GM19463 (cell line): ENCODE results near the gene CACNG4.
"Not testable (repeated sequence)": the region's sequence is repeated elsewhere in the genome, so short reads cannot be mapped to it uniquely, and the experiment has no call there.

Experiments used
- ATAC-seq: cut with Tn5 transposase; IDR thresholded peaks from one replicate; pipeline ENCODE4 v1.9.1; 2021; ENCODE audit warnings: mild to moderate bottlenecking, moderate library complexity; ENCODE audit not compliant: unreplicated experiment

Gene CACNG4

GRCh38 chr17:67041119-67041518, 76.6 kb downstream of the CACNG4 start:
- not testable (repeated sequence) for ATAC-seq

GRCh38 chr17:67041531-67041930, 77.0 kb downstream of the CACNG4 start:
- no peak for ATAC-seq

- peak; percentile 45 for ATAC-seq
Observed at GRCh38 chr17:67041941-67042899, 77.7 kb downstream of the CACNG4 start.

- ATAC-seq = no peak
Observed at GRCh38 chr17:67043283-67043682, 78.8 kb downstream of the CACNG4 start.

GRCh38 chr17:67044016-67044772, 79.7 kb downstream of the CACNG4 start, which contains the start of gene CACNG1:
Gene CACNG1, plus strand, starts transcription at chr17:67044554. Its CDS starts 107 bp downstream, at chr17:67044661.
- no peak for ATAC-seq

- ATAC-seq = no peak
Observed at GRCh38 chr17:67044940-67045339, 80.4 kb downstream of the CACNG4 start.

- ATAC-seq = no peak
Observed at GRCh38 chr17:67046398-67046797, 81.9 kb downstream of the CACNG4 start.

GRCh38 chr17:67047382-67047781, 82.9 kb downstream of the CACNG4 start:
- no peak for ATAC-seq

- ATAC-seq = no peak
Observed at GRCh38 chr17:67049025-67049739, 84.7 kb downstream of the CACNG4 start.

GRCh38 chr17:67050066-67050465, 85.6 kb downstream of the CACNG4 start:
- ATAC-seq = no peak

- no peak for ATAC-seq
Observed at GRCh38 chr17:67050471-67051154, 86.1 kb downstream of the CACNG4 start.

- ATAC-seq = no peak
Observed at GRCh38 chr17:67051155-67051538, 86.6 kb downstream of the CACNG4 start.

- no peak for ATAC-seq
Observed at GRCh38 chr17:67051837-67052236, 87.3 kb downstream of the CACNG4 start.

- no peak for ATAC-seq
Observed at GRCh38 chr17:67052720-67053437, 88.4 kb downstream of the CACNG4 start.

- ATAC-seq = no peak
Observed at GRCh38 chr17:67053438-67054000, 89.0 kb downstream of the CACNG4 start.

GRCh38 chr17:67054011-67054591, 89.6 kb downstream of the CACNG4 start:
- ATAC-seq = no peak

- ATAC-seq = no peak
Observed at GRCh38 chr17:67054608-67055007, 90.1 kb downstream of the CACNG4 start.

- ATAC-seq = no peak
Observed at GRCh38 chr17:67055041-67055443, 90.5 kb downstream of the CACNG4 start.
